ENCODE measurements around the gene PLCB1.
"Not testable (repeated sequence)": the region's sequence is repeated elsewhere in the genome, so short reads cannot be mapped to it uniquely, and the experiment has no call there.

The PLCB1 gene

GRCh38 chr20:8454137-8454712 is 322.2 kb downstream of the PLCB1 start:
- DNase-seq = no peak

GRCh38 chr20:8456765-8457164 is 324.7 kb downstream of the PLCB1 start:
- no peak for DNase-seq

- DNase-seq = no peak
Observed at GRCh38 chr20:8457978-8458377, 325.9 kb downstream of the PLCB1 start.

- no peak for DNase-seq
Observed at GRCh38 chr20:8461186-8461585, 329.1 kb downstream of the PLCB1 start.

- no peak for DNase-seq
Observed at GRCh38 chr20:8464368-8464767, 332.3 kb downstream of the PLCB1 start.

- DNase-seq = not testable (repeated sequence)
Observed at GRCh38 chr20:8466781-8467180, 334.7 kb downstream of the PLCB1 start.

GRCh38 chr20:8470156-8470555 is 338.1 kb downstream of the PLCB1 start:
- DNase-seq = no peak

- DNase-seq = no peak
Observed at GRCh38 chr20:8471465-8471864, 339.4 kb downstream of the PLCB1 start.

- DNase-seq = no peak
Observed at GRCh38 chr20:8473459-8473858, 341.4 kb downstream of the PLCB1 start.

- no peak for DNase-seq
Observed at GRCh38 chr20:8474027-8474668, 342.1 kb downstream of the PLCB1 start.

- no peak for DNase-seq
Observed at GRCh38 chr20:8476021-8476420, 344.0 kb downstream of the PLCB1 start.

- no peak for DNase-seq
Observed at GRCh38 chr20:8480597-8480996, 348.5 kb downstream of the PLCB1 start.

GRCh38 chr20:8487696-8488095 is 355.6 kb downstream of the PLCB1 start:
- no peak for DNase-seq

GRCh38 chr20:8489094-8489883 is 357.2 kb downstream of the PLCB1 start:
- no peak for DNase-seq

GRCh38 chr20:8490076-8490830 is 358.2 kb downstream of the PLCB1 start:
- no peak for DNase-seq

- no peak for DNase-seq
Observed at GRCh38 chr20:8492173-8492572, 360.1 kb downstream of the PLCB1 start.

GRCh38 chr20:8498571-8498970 is 366.5 kb downstream of the PLCB1 start:
- DNase-seq = no peak

- DNase-seq = no peak
Observed at GRCh38 chr20:8504030-8504429, 372.0 kb downstream of the PLCB1 start.

- DNase-seq = no peak
Observed at GRCh38 chr20:8505476-8506200, 373.6 kb downstream of the PLCB1 start.

GRCh38 chr20:8507231-8507630 is 375.2 kb downstream of the PLCB1 start:
- no peak for DNase-seq

- no peak for DNase-seq
Observed at GRCh38 chr20:8509809-8510208, 377.7 kb downstream of the PLCB1 start.

- no peak for DNase-seq
Observed at GRCh38 chr20:8510808-8511207, 378.7 kb downstream of the PLCB1 start.

- DNase-seq = no peak
Observed at GRCh38 chr20:8512003-8512402, 379.9 kb downstream of the PLCB1 start.
